ENCODE results near the gene APOOL.

The APOOL gene

DNA sequence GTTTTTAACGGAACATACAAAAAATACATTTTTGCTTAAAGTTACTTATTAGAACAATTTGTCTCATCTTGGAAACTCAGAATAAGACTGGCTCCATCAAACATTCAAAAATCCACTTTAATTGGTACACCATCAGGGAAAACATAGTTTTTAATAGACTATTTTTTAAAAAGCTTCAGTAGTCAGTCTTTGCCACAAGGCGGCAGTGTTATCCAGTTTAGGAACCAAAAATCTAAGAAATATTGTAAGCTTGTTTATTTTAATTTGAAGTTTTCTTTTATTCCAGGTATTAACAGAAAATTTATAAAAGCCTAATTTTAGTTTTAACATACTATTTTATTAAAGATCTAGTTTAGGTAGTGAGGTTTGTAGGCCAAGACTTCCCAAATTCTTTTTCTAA lies 107.7 kb downstream of the APOOL start:
- ATAC-seq (replicated peaks) (no peak), DNase-seq (no peak)
- H3K9me3 Mint-ChIP-seq: no peaks in the 10 kb centered on the region
- no peak overlapping the region for H3K27ac Mint-ChIP-seq
- H3K4me3 Mint-ChIP-seq: no peak overlapping the region
- no peaks in the 10 kb centered on the region for H3K4me1 Mint-ChIP-seq (ENCODE audit: low read depth in 2 of 2)
- H3K36me3 Mint-ChIP-seq (ENCODE audit: insufficient read depth): no peaks in the 10 kb centered on the region
- H3K27me3 Mint-ChIP-seq: no peaks in the 10 kb centered on the region

DNA sequence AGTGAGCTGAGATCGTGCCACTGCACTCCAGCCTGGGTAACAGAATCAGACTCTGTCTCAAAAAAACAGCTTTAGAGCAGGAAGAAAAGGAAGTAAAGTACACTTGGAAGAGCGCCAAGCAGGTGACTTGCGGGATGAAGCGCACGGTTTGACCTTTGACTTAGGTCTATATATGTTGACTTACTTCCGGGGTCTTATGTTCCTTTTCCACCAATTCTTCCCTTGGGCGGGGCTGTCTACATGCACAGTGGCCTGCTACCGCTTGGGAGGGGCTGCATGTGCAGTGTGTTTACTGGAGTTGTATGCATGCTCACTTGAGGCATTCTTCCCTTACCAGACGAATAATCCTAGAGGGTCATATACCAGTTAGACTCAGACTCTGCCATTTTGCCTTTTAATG lies 108.6 kb downstream of the APOOL start:
- no peaks in the 10 kb centered on the region for H3K4me1 Mint-ChIP-seq (ENCODE audit: low read depth in 2 of 2)
- ATAC-seq (replicated peaks) (no peak), DNase-seq (no peak)
- no peaks in the 10 kb centered on the region for H3K9me3 Mint-ChIP-seq
- no peaks in the 10 kb centered on the region for H3K36me3 Mint-ChIP-seq (ENCODE audit: insufficient read depth)
- no peak overlapping the region for H3K4me3 Mint-ChIP-seq
- H3K27me3 Mint-ChIP-seq: no peaks in the 10 kb centered on the region
- H3K27ac Mint-ChIP-seq: no peak overlapping the region

DNA sequence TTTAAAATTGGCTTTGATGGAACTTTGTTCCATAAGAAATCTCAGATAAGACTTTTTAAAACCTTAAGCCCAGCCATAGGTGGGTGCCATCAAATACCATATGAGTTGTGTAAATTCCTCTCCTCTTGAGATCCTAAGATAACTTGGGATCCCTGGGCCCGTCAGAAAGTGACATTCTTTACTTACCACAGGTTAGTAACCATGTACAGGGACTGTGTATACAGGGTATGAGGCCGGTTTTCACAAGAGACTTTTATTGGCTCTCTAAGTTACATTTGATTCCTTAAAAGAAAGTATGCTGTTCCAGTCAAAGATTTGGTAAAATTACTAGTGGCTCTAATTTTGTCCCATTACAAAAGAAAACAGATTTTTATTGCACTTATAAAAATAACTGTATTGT lies 110.1 kb downstream of the APOOL start:
- Mint-ChIP-seq H3K36me3 (ENCODE audit: insufficient read depth) (no peaks in the 10 kb centered on the region), H3K27me3 (no peaks in the 10 kb centered on the region), H3K4me3 (no peak overlapping the region), H3K27ac (no peak overlapping the region), H3K9me3 (no peaks in the 10 kb centered on the region), H3K4me1 (ENCODE audit: low read depth in 2 of 2) (no peaks in the 10 kb centered on the region)
- DNase-seq (no peak), ATAC-seq (replicated peaks) (no peak)

DNA sequence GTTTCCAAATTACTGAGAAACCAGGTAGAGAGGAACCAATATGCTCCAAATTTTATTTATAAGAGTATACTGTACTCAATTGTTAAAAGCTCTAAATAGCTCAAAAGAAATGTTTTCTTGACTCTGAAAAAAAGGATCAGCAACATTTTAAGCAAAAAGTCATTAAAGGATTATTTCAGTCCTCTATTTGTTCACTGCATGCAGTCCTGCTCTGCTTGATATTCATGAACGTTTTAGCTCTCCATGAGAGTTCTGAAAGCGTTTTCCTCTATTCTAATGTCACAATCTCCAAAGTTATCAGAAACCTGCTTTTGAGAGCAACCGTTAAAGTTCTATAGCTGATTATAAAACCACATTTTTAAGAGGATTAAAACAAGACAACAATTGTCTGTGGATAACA lies 110.5 kb downstream of the APOOL start:
- Mint-ChIP-seq H3K27ac (no peak overlapping the region), H3K9me3 (no peaks in the 10 kb centered on the region), H3K27me3 (no peaks in the 10 kb centered on the region), H3K36me3 (ENCODE audit: insufficient read depth) (no peaks in the 10 kb centered on the region), H3K4me3 (no peak overlapping the region), H3K4me1 (ENCODE audit: low read depth in 2 of 2) (no peaks in the 10 kb centered on the region)
- DNase-seq (no peak), ATAC-seq (replicated peaks) (no peak)

DNA sequence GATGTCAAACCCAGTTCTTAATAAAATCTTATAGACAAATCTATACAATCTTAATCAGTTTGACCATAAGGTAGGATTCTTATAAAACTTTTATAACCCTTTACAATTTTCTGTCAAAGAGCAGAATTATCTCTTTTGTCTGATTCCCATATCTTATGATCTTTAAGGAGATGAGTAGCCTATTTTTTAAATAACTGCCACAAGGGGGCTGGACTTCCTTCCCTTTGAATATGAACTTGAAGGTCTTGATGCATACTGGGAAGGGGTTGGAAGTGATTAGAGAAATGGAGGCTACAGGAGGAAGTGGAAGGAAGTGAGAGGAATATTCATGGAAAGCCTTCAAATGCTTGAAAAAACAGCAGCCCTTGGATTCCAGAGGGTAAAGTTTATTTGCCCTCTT lies 111.1 kb downstream of the APOOL start:
- Mint-ChIP-seq H3K4me1 (ENCODE audit: low read depth in 2 of 2) (no peaks in the 10 kb centered on the region), H3K9me3 (no peaks in the 10 kb centered on the region), H3K27me3 (no peaks in the 10 kb centered on the region), H3K36me3 (ENCODE audit: insufficient read depth) (no peaks in the 10 kb centered on the region), H3K4me3 (no peak overlapping the region), H3K27ac (no peak overlapping the region)
- no peak for DNase-seq
- no peak for ATAC-seq (replicated peaks)

DNA sequence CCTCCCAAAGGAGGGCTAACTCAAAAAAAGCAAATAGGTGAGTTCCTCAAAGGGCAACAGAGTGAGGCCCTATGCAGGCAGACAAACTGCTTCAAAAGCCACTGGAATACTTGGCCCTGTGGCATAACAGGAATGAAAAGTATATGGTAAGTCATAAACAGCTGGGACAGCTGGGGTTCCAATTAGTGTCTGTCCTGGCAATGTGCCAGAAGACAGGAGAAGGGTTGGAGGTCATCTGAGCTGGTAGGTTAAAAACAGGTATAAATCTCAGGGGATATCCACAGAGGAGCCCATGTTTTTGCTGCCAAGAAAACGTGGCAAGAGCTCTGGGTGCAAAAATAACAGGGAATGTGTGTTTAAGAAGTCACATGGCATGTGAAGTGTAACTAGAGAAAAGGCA lies 111.6 kb downstream of the APOOL start:
- Mint-ChIP-seq H3K9me3 (no peaks in the 10 kb centered on the region), H3K27ac (no peak overlapping the region), H3K4me3 (no peak overlapping the region), H3K27me3 (no peaks in the 10 kb centered on the region), H3K36me3 (ENCODE audit: insufficient read depth) (no peaks in the 10 kb centered on the region), H3K4me1 (ENCODE audit: low read depth in 2 of 2) (no peaks in the 10 kb centered on the region)
- DNase-seq (no peak), ATAC-seq (replicated peaks) (no peak)

DNA sequence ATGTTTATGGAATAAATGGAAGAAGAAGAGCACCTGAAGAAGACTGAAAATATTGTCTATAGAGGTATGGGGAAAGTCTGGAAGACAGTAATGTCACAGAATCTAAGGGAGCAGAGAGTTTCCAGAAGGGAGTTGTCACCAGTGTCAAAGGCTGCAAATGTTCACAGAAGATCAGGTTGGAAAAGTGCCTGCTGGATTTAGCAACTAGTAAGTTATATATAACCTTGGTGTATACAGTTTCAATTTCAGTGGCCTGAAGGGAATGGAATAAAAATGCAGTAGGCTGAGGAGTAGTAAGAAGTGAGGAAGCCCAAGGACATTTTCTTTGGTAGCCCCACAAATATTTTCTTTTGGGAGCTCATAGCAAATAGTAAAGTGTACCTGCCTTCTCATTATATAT lies 132.7 kb downstream of the APOOL start:
- ATAC-seq (replicated peaks): no peak
- DNase-seq: no peak
- H3K4me3 Mint-ChIP-seq: no peak overlapping the region
- H3K4me1 Mint-ChIP-seq (ENCODE audit: low read depth in 2 of 2): no peaks in the 10 kb centered on the region
- no peaks in the 10 kb centered on the region for H3K9me3 Mint-ChIP-seq
- no peaks in the 10 kb centered on the region for H3K27me3 Mint-ChIP-seq
- no peak overlapping the region for H3K27ac Mint-ChIP-seq
- H3K36me3 Mint-ChIP-seq (ENCODE audit: insufficient read depth): no peaks in the 10 kb centered on the region

DNA sequence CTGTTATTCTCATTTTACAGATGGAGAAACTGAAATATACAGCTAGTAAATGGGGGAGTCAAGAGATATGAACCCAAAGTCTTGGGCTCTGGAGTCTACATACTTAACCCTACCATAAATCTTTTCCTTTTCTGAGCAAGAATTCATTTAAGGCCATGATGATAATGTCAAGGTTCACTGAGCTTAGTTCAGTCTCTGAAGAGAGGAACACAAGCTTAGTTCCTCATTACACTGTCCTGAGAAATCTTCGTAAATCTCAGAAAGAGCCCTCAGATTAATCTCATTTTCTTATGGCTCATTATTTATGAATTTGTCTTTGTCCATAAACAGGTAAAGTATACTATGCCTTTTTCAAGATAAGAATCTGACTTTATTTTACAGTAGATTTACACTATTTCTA lies 135.7 kb downstream of the APOOL start:
- ATAC-seq (replicated peaks): no peak
- no peaks in the 10 kb centered on the region for H3K9me3 Mint-ChIP-seq
- DNase-seq: no peak
- H3K36me3 Mint-ChIP-seq (ENCODE audit: insufficient read depth): no peaks in the 10 kb centered on the region
- no peak overlapping the region for H3K27ac Mint-ChIP-seq
- H3K4me1 Mint-ChIP-seq (ENCODE audit: low read depth in 2 of 2): no peaks in the 10 kb centered on the region
- no peaks in the 10 kb centered on the region for H3K27me3 Mint-ChIP-seq
- H3K4me3 Mint-ChIP-seq: no peak overlapping the region

DNA sequence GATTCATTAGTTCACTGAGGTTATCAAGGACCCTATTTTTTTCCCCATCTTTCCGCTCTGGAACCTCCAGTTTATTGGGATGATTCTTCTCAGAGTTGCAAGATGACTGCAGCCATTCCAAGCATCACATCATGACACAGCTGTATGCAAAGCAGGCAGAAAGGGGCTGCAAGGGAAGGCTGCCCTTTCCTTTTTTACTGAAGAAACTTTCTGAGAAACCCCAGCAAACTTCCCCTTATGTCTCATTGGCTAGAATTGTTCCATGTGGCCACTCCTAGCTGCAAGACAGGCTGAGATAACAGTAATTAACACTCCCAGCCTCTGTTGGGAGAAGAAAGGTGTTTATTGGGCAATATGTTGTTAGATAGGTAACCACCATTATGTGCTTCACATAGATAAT lies 137.3 kb downstream of the APOOL start:
- no peak overlapping the region for H3K4me3 Mint-ChIP-seq
- no peaks in the 10 kb centered on the region for H3K36me3 Mint-ChIP-seq (ENCODE audit: insufficient read depth)
- H3K27me3 Mint-ChIP-seq: no peaks in the 10 kb centered on the region
- H3K27ac Mint-ChIP-seq: no peak overlapping the region
- ATAC-seq (replicated peaks) (no peak), DNase-seq (no peak)
- H3K9me3 Mint-ChIP-seq: no peaks in the 10 kb centered on the region
- no peaks in the 10 kb centered on the region for H3K4me1 Mint-ChIP-seq (ENCODE audit: low read depth in 2 of 2)

Data from effector memory CD8-positive, alpha-beta T cell (primary cell).